CD4-positive, alpha-beta T cell (primary cell): Measurements from ENCODE around the gene CD99L2. TPM values are rescaled to one million over a fixed set of nuclear protein-coding genes. Genes with fewer than 3 reads are reported as not detected.
A peak's percentile ranks its signal among the peaks of the same experiment; 100 is the strongest.

Experiments
- ATAC-seq: fragments of 200-7000 bp; cut with Tn5 transposase; one replicate; pipeline ENCODE4 v1.10.0; 2022; ENCODE audit warnings: mild to moderate bottlenecking; ENCODE audit not compliant: poor library complexity
- CTCF ChIA-PET: fragments of 350-600 bp; sonication (Branson Sonifier 250); formaldehyde crosslinking; loops from one replicate; lab custom pipeline; 2021; ENCODE audit warnings: antibody characterized with exemption, inconsistent platforms; lab: Charles Lee
- POLR2A ChIA-PET: fragments of 350-600 bp; sonication (Branson Sonifier 250); formaldehyde crosslinking; loops from one replicate; lab custom pipeline; 2021; ENCODE audit warnings: antibody characterized with exemption, inconsistent platforms; lab: Charles Lee
- DNase-seq, 14 experiments: peaks; one replicate each; pipeline ENCODE4 v3.0.0-alpha.2; 2013 to 2020; ENCODE audit warnings: mixed read lengths in 2 of 14
- H3K27ac ChIP-seq, 2 donors: one replicate each; pipeline versions ENCODE4 v1.5.1 to v1.7.0; 2013; ENCODE audit warnings: low read length in 2 of 2, low read depth in 1 of 2, mild to moderate bottlenecking in 1 of 2
- H3K27me3 ChIP-seq, 2 experiments: 1 replicate in 1 of 2; 2 replicates in 1 of 2; pipeline versions ENCODE4 v1.6.1 to v1.7.0; 2013; ENCODE audit warnings: low read length in 2 of 2, control low read depth in 1 of 2, mild to moderate bottlenecking in 1 of 2, moderate library complexity in 1 of 2; ENCODE audit not compliant: insufficient read depth in 2 of 2, control insufficient read depth in 1 of 2
- H3K36me3 ChIP-seq: one replicate; pipeline ENCODE4 v1.6.1; 2013; ENCODE audit warnings: low read length, control low read depth; ENCODE audit not compliant: insufficient read depth
- H3K4me1 ChIP-seq: one replicate; pipeline ENCODE4 v1.6.1; 2013; ENCODE audit warnings: low read length, control low read depth; ENCODE audit not compliant: insufficient read depth
- H3K4me3 ChIP-seq: one replicate; pipeline ENCODE4 v1.5.1; 2013; ENCODE audit warnings: mild to moderate bottlenecking, low read length, moderate library complexity
- H3K9me3 ChIP-seq, 2 experiments: 1 replicate in 1 of 2; 2 replicates in 1 of 2; pipeline versions ENCODE4 v1.6.1 to v1.7.0; 2013; ENCODE audit warnings: low read length in 2 of 2, mild to moderate bottlenecking in 2 of 2, control low read depth in 1 of 2, moderate library complexity in 1 of 2; ENCODE audit not compliant: control insufficient read depth in 1 of 2, insufficient read depth in 1 of 2
- H3K27ac Mint-ChIP-seq: one replicate; pipeline ENCODE4 v1.8.0; 2020; ENCODE audit warnings: mixed read lengths
- H3K27me3 Mint-ChIP-seq: one replicate; pipeline ENCODE4 v1.8.0; 2021; ENCODE audit warnings: mixed read lengths
- H3K36me3 Mint-ChIP-seq: one replicate; pipeline ENCODE4 v1.8.0; 2021; ENCODE audit warnings: low read depth, mixed read lengths
- H3K4me1 Mint-ChIP-seq: one replicate; pipeline ENCODE4 v1.8.0; 2021; ENCODE audit warnings: low read depth, mixed read lengths
- H3K4me3 Mint-ChIP-seq: one replicate; pipeline ENCODE4 v1.8.0; 2020; ENCODE audit warnings: mild to moderate bottlenecking, mixed read lengths
- H3K9me3 Mint-ChIP-seq: one replicate; pipeline ENCODE4 v1.8.0; 2020; ENCODE audit warnings: mixed read lengths
- CTCF ChIP-seq: fragments of 200-600 bp; IDR thresholded peaks from one replicate; pipeline ENCODE4 v1.8.0; 2022; ENCODE audit warnings: antibody characterized with exemption, mild to moderate bottlenecking
- intact Hi-C, 2 experiments: fragments of 100-400 bp; cut with DNase I in 1 of 2; cut with micrococcal nuclease in 1 of 2; formaldehyde crosslinking; loops; one replicate each; pipeline versions ENCODE4 v1.15.1 to v1.9.0; 2023 to 2025; cut with DNase I, micrococcal nuclease
- polyA plus RNA-seq, 2 donors: library from polyadenylated mRNA; unstranded; fragments of 120-200 nt; gene quantifications; one replicate each; pipeline ENCODE4 v1.2.1, GENCODE V29; 2013
- total RNA-seq, 174 experiments: library from RNA in 2 of 174; stranded (reverse) in 2 of 174; gene quantifications; one replicate each; pipeline ENCODE4 v1.2.3 and lab custom pipeline; 2021 to 2026

The CD99L2 gene
- total RNA-seq (1 to 10 TPM; 5.3 to 6.5 TPM), total RNA-seq (lab: John Stamatoyannopoulos, UW) (8.0 to 49.1 (median 23.1) reads per million in 172 experiments)
- 14.9 TPM for polyA plus RNA-seq (2013, experiment 1 of 2)
- polyA plus RNA-seq (2013, experiment 2 of 2), result 15.2 TPM

GRCh38 chrX:150898343-150899190 is at the start of gene CD99L2:
CD99L2 (minus strand) TSS chrX:150898668; CDS start chrX:150898588, 80 bp downstream.
- peak within 1 kb of the TSS; percentile 79 for H3K4me3 ChIP-seq

GRCh38 chrX:150944233-150944632 is 45.8 kb upstream of the CD99L2 start:
- no peak overlapping the region for H3K4me3 ChIP-seq
- Mint-ChIP-seq H3K9me3 (no peaks in the 10 kb centered on the region), H3K27ac (no peak overlapping the region), H3K4me1 (no peaks in the 10 kb centered on the region), H3K4me3 (no peak overlapping the region), H3K27me3 (peaks cover 6% of the 10 kb centered on the region), H3K36me3 (no peaks in the 10 kb centered on the region)
- intact Hi-C loops, result no loop called here
- ATAC-seq (no peak), DNase-seq (no peak)
- CTCF ChIA-PET, result no interaction called here
- POLR2A ChIA-PET, result no interaction called here
- no peak for TF ChIP-seq CTCF
- no peak overlapping the region for H3K27ac ChIP-seq
- no peaks in the 10 kb centered on the region for H3K27me3 ChIP-seq
- no peaks in the 10 kb centered on the region for H3K36me3 ChIP-seq
- H3K9me3 ChIP-seq, result no peaks in the 10 kb centered on the region
- no peaks in the 10 kb centered on the region for H3K4me1 ChIP-seq

More at GRCh38 chrX:150898343-150899190, at the start of gene CD99L2:
- H3K27me3 ChIP-seq, result no peaks in the 10 kb centered on the region
- ATAC-seq (peak; percentile 91), DNase-seq (peak; percentile 82 to 94 (median 88))
- Mint-ChIP-seq H3K36me3 (no peaks in the 10 kb centered on the region), H3K27ac (peak within 1 kb of the TSS; percentile 76), H3K27me3 (no peaks in the 10 kb centered on the region), H3K4me3 (peak within 1 kb of the TSS; percentile 96), H3K4me1 (peaks cover 15% of the 10 kb centered on the region), H3K9me3 (no peaks in the 10 kb centered on the region)
- ChIA-PET POLR2A (interaction anchor here (0.6 kb wide), 1 partner anchor 206 kb away, joined by 3 read pairs; the partner anchor contains the start of gene MTMR1), CTCF (no interaction called here)
- H3K4me1 ChIP-seq, result peaks cover 12% of the 10 kb centered on the region
- intact Hi-C loops, result loop anchor here (2.0 to 10.0 kb wide), 4 partner anchors 86 to 524 kb away; partner anchors contain the start of genes HMGB3 (in 1 of the 2), MTM1 (in 1 of the 2) and VMA21 (in 1 of the 2)
- no peak for TF ChIP-seq CTCF
- no peaks in the 10 kb centered on the region for H3K36me3 ChIP-seq
- H3K27ac ChIP-seq, result no peak within 1 kb of the TSS
- no peaks in the 10 kb centered on the region for H3K9me3 ChIP-seq

GRCh38 chrX:150942942-150943594 is 44.6 kb upstream of the CD99L2 start:
- DNase-seq (no peak), ATAC-seq (no peak)
- no peaks in the 10 kb centered on the region for H3K36me3 Mint-ChIP-seq
- peaks cover 6% of the 10 kb centered on the region for H3K27me3 Mint-ChIP-seq
- no peaks in the 10 kb centered on the region for H3K4me1 Mint-ChIP-seq
- no peak for TF ChIP-seq CTCF
- ChIA-PET CTCF (no interaction called here), POLR2A (no interaction called here)
- Histone ChIP-seq H3K27ac (no peak overlapping the region), H3K4me3 (no peak overlapping the region), H3K36me3 (no peaks in the 10 kb centered on the region), H3K27me3 (no peaks in the 10 kb centered on the region), H3K4me1 (no peaks in the 10 kb centered on the region), H3K9me3 (no peaks in the 10 kb centered on the region)
- H3K27ac Mint-ChIP-seq, result no peak overlapping the region
- H3K9me3 Mint-ChIP-seq, result no peaks in the 10 kb centered on the region
- H3K4me3 Mint-ChIP-seq, result no peak overlapping the region
- intact Hi-C loops, result no loop called here
